GM21576 (cell line): ENCODE results near the gene APBB2.

Experiments
- ATAC-seq: cut with Tn5 transposase; IDR thresholded peaks from one replicate; pipeline ENCODE4 v1.9.1; 2021; ENCODE audit warnings: mild to moderate bottlenecking, moderate library complexity; ENCODE audit not compliant: unreplicated experiment

APBB2 gene

DNA sequence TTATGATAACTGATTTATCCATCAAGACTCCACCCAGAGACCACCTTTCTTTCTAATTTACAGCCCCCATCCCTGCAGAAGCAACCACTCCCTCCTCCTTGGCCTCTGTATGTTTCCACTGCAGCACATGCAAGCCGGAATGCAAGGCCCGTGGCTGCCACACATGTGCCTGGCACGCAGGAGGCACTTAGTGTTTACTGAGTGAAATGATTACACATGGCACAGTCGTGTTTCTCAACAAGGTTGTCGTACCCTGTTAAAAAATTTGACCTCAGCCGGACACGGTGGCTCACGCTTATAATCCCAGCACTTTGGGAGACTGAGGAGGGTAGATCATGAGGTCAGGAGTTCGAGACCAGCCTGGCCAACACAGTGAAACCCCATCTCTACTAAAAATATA is 104.3 kb downstream of the APBB2 start:
- no peak for ATAC-seq

DNA sequence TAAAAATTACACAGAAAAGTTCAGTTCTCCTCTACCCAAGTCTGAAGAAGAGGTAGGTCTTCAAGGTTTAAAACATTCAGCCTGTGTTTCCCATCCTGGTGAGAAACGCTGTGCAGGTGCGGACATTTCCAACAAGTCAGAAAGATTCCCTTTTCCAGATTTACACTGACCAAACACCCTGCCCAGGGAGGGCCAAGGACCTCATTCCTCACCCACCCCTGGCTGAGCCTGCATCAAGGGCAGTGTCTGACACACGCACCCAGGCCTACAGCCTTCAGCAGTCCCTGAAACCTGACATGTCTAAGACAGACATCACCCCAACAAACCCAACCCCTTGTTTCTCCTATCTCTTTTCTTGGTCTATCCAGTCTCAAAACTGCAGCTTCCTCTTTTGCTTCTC is 105.9 kb downstream of the APBB2 start:
- ATAC-seq = no peak

DNA sequence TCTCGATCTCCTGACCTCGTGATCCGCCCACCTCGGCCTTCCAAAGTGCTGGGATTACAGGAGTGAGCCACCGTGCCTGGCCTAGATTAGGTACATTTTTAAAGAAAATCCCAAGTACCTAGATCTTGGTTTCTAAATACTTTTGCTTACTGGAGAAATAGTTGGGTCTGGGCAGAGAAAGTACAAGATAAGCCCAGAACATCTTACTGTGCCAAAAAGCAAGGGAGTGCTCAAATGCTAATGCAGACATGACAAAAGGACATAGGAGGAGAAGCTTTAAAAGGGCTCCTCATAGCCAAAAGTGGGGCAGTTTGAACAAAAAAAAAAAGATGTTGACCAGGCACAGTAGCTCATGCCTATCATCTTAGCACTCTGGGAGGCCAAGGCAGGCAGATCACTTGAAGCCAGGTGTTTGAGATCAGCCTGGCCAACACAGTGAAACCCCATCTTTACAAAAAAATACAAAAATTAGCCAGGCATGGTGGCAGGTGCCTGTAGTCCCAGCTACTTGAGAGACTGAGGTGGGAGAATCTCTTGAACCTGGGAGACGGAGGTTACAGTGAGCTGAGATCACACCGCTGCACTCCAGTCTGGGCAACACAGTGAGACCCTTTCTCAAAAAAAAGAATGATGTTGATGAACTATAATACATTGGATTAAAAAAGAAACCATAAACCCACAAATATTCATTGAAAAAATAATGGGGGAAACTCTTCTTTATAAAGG is 107.5 kb downstream of the APBB2 start:
- no peak for ATAC-seq

DNA sequence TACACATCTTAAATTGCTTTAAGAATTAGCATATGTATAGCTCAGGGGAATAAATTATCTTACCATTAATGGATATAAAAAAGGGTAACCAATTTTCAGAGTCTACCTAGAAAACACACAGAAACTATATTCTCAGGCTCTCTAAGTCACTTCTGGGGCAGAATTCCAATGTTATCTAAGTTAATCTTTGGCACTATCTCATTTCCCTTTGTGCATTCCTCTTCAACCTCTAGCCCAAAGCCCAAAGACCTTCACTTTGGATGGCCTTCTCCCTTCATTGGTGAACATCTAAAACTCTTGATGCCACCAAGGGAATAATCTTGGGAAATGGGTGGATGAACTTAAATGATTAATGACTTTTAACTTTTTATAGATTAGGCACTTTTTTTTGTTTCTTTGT is 108.3 kb downstream of the APBB2 start:
- ATAC-seq = no peak

DNA sequence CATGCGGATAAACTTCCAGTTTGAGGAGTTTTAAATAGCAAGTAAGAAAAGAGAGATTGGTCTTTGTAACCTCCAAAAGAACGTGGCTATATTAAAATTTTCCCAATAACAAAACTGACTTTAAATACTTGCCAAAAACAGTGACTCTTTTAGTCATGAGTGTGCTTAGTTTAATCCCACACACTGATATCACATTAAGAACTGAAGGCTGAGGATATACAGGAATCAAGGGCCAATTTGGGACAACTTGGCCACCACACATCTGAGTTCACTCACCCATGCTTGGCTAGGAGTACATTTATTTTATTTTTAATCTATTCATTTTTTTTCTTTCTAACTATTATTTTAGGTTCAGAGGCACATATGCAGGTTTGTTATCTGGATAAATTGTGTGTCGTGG is 110.2 kb downstream of the APBB2 start:
- no peak for ATAC-seq

DNA sequence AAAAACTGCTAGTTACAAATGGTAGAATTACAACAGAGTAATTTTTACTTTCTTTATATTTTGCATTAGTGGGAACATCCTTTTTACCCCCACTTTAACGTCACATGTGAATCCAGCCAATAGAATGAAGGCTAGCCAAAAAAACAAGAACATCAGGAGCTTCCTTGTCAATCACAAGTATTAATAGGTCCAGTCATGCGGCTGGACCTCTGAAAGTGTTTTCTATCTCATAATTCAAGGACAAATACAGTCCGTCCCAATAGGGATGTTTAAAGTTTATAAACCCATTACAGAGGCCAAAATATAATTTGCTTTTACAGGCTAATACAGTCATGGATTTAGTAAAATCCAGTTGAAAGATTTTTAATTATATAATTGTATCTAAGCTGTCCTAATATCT is 110.7 kb downstream of the APBB2 start:
- no peak for ATAC-seq

DNA sequence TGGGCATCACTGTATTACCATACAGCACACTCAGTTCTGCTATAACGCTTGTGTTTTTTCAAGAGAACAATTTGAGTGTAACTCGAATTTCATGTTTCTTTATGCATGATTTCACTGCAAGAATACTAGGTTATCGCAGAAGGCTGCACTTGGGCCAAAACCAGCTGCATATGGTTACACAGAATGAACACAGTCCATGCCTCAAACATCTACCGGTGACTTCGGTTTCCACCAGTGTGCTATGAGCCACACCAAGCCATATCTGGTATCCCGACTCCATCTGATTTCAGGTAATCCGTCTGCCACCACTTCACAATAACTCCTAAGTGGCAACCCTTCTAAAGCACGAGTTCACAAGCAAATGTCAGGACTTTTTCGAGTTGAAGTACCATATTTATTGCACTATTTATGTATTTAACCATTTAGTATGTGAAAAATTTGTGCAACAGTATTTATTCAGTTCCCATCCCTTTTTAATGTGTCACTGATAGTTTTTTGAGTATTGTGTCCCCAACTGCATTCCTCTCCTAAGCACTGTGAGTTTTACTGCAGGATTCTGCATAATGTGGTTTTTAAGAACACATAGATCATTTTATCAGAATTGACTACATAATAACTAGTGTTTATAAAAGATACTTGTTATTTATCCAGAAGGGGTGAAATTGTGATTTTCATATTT is 111.8 kb downstream of the APBB2 start:
- ATAC-seq = no peak

DNA sequence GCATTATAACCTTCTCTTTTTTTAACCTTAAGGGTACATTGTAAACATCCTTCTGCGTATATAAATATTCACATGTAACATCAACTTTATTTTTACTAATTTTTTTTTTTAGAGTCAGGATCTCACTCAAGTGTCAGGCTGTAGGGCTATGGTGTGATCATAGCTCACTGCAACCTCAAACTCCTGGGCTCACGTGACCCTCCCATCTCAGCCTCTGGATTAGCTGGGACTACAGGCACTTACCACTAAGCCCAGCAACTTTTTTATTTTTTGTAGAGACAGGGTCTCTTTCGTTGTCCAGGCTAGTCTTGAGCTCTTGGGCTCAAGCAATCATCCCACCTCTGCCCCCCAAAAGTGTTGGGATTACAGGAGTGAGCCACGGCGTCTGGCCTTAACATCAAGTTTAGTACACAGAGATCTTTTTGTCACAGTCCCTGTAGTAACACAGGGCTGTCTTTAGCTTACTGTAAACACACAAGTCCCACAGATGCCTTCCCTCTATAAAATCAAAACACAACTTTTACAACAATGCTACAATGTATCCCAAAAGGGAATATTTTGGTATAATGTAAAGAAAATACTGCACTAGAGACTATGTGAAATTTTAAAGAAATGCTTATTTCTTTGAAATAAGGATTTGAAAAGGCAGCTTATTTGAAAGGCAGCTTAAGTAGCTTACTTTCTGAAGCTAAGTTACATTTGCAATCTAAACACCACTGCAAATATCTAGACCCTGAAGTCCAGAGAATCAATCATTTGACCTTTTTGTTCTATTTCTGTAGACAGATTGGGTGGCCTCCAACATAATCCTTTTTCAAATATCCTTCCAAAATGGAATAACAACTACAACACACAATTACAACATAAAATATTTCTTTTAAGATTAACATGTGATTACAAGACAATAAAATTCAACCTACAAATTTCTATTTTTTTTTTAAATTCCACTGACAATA is 116.0 kb downstream of the APBB2 start:
- ATAC-seq = no peak

DNA sequence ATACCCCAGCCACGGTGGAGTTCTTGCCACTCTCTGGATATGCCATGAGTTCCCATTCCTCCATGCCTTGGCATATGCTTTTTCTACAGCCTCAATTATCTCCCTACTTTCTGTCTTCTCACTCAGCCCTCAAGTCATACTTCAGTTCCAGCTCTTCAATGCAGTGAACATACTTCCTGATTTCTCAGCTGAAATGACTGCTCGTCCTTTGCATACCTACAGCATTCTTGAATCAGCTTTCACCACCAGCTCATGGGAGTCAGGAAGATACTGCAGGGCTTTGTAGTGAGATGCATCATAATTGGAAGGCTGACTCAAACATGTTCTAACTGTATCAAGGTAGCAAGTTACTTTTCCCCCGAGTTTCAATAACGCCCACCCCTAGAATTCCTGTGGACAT is 118.4 kb downstream of the APBB2 start:
- ATAC-seq = no peak

DNA sequence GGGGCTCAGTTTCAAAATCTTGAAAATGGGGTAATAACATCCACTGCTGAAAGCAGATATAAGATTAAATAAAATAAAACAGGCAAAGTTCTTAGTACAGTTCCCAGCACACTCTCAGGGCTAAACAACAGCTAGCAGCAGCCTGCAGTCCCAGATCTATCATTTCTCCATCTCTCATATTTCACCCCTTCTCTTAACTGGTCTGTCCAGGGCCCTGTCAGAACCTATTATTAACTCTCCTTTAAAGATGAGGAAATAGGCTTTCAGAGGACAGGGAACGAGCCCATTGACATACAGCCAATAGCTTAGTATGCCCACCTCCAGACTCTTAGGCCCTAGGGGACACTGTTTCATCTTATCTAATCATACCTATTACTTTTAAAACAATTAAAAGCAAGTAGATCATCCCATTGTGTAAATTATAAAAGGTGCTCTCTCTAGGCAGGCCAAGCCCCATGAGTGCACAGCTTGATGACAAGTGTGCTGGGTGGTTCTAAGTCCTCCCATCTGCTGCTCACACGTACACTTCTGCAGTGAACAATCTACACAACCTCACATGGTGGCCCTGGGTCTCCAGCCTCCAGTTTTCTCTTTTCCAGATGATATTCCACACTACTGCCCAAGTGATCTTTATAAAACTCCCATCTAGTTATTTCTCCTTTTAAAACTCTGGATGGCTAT is 119.0 kb downstream of the APBB2 start:
- ATAC-seq = no peak

DNA sequence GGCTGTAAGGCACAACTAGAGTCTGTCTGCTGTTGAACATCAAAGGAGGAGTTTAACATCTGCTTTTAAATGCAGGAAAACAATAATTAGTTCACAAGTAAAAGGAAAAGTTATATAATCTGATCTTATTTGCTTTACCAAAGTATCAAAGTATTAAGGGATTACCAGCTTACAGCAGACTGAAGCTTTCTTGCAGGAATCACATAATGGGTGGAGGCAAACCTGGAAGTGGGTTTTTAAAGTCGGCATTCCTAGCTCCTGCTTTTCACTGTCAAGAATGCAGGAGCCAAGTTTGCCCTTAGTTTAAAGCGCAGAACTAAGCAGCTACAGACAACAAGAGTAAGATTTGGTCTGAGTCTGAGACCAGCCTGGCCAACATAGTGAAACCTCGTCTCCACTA is 122.2 kb downstream of the APBB2 start:
- ATAC-seq = no peak

DNA sequence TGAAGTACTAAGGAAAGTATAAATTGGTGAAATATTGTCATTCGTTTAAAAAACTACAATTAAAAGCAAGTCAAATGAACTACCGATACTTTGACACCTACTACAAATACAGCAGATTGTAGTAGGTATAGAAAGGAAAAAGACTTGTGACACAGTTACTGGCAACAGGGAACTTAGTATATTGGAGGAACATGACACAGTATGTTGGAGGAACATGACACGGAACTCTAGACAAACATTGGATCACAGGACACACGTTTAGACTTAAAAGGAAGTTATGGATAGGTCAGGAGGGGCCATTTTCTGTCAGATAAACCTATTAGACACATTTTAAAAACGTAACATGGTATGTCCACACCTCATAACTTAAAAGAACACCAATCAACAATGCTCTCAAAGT is 132.5 kb downstream of the APBB2 start:
- ATAC-seq = no peak

DNA sequence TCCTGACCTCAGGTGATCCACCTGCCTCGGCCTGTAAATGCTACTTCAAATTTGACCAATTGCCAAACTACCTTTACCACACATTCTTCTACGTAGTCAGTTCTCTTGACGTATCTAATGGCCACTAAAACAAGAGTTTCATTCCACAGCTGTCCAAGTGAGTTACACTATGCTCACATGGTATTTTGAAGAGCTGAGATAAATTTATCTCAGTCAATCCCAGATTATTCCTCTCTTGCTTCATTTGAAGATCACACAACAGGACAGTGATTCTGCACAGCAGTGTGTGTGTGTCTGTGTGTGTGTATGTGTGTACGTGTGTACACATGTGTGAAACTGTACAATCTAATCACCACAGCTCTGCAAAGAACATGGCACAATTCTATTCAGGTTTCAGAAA is 133.4 kb downstream of the APBB2 start:
- ATAC-seq = no peak

DNA sequence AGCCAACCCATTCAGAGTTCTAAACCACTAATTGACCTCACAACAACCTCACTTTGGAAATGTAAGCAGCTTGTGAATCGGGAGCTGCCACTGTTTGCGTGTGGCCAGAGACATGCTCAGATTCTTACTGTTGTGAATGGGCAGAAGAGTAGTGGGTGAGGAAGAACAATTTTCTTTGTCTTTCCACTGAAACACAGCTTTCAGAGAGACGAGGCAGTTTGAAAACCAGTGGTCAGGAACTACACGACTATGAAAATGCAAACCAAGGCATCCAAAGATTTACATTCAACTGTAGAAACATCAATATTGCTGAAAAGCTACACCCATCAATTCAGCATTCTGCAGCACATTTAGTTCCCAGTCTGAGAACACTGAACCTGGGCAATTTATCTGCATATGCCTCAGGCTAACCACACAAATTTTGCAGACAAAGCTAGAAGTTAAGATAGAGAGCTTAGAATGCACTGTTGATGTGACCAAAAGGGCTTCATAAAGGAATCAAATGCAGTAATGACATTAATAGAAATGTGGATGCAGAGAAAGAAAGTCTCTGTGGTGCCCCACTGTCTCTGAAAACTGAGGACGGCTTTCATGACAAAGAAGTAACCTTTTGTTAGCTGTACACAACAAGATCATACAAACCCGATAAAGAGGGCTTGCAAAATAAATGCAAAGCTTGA is 134.3 kb downstream of the APBB2 start:
- no peak for ATAC-seq

DNA sequence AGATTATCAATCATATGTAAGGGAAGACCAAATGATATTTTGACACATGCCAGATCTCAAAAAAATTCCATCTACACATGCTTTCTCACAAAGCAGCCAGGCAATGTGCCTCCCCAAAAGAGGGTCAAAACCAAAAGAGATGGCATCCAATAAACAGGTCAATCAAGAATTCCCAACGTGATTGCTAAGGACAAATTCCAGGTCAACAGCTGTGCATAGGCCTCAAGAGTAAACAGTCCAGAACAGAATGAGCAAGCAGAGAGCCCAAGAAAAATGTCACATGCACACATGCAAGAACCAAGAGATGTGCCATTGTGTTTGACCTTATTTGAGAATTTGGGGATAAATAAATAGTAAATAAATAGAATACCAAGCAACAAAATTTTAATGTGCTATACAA is 136.7 kb downstream of the APBB2 start:
- ATAC-seq = no peak

DNA sequence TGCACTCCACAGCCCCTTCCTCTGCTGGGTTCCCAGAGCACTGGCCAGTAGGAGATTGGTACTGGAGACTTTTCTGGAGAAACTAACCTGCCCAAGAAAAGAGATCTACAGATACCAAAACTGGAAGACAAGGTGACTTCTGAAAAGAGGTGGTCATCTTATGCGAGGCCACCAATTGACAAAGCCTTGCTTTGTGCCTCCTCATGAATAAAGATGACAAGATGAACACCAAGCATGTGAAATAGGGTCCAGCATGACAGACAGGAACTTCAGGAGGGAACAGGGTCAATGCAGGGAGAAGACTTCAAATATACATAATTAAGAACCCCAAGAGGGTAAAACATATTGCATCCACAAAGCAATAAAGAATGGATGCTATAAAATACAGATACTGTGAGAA is 137.9 kb downstream of the APBB2 start:
- ATAC-seq = no peak

DNA sequence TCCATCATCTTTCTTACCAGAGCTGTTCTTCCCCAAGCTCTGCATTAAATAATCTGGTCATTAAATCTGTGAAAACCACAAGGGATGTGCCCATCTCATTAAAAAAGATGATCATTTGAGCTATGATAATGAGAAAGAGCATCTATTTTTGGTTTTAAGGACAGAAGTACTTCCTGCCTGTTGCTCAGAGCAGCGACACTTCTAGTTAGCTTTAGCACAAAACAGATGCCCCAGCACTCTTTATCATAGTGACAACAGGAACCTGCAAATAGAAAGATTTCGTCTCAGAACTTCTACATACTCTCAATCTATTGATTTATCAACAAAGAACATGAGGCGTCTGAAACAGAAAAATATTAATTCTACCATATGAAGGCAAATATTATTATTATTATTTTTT is 140.1 kb downstream of the APBB2 start:
- no peak for ATAC-seq

DNA sequence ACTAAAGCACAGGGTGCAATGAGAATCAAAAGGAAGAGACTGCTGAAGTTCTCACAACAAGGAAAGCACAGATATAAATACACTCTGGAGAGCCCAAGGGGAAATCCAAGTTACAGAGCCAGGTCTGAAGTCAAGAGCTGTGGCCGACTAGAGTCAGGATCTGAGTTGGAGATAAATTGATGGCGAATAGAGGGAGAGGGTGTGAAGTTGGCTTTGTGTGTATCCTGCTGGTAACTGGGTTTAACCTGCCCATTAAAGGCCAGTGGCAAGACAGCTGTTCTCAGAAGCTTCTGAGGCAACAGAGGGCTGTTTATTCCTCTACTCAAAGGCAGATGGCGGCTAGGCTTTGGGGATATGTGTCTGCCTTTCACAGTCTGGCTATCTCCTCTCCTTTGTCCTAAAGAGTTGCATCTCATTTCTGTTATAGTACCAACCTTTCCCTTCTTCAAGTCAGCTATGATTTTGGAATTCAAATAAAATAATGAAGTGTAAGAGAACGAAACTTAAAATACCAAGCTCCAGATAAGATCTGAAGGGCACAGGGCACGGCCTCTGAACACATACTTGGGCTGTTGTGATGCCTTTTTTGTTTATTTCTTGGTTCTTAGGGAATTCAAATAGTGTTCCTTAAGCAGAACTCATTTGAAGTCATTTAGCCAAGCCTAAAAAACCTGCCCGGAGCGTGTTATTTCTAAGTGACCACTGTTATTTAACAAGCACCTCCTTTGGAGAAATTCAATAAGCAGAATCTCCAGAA is 142.1 kb downstream of the APBB2 start:
- ATAC-seq = no peak

DNA sequence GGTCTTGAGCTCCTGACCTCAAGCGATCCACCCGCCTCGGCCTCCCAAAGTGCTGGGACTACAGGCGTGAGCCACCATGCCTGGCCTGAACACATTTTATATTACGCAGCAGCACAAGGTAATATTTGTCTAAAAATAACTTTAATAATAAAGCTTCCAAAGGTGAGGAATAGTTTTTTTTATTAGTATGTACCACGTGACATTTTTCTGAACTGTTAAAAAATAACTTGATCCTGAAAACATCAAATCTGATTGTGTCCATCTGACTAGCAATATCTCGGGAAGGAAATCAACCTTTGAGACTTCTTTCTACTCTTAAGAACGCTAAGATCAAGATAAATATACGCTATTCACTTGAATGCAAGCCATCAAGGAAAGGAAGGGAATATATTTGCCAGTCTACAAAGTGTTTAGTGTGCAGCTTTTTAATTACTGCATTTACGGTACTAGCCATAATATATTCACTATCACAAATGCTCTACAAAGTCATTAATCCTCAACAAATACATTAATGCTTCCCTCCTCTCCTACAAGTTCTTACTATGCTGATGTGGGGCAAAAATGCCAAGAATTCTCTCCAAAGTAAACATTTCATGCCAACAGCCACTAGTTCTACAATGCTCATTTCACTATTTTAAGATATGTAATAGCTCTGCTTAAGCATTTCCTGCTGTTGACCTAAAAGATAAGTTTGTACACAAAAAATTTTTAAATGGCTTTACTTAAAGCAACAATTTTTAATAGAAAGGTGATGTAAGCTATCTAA is 143.6 kb downstream of the APBB2 start:
- no peak for ATAC-seq
